Keratinocyte (primary cell): Measurements from ENCODE around the gene LEFTY2. TPM values are rescaled to one million over a fixed set of nuclear protein-coding genes. Genes with fewer than 3 reads are reported as not detected.

ENCODE experiments used
- DNase-seq: peaks from one replicate; pipeline ENCODE4 v3.0.0-alpha.2; 2011; ENCODE audit warnings: low read depth, missing footprints, low spot score
- FAIRE-seq: peaks from 2 replicates; lab custom pipeline; 2011; peaks lifted over from hg19 to GRCh38; lab: Jason Lieb, UNC
- H2AFZ ChIP-seq: 2 replicates; pipeline ENCODE4 v1.6.0; 2012; ENCODE audit warnings: low read length, control low read depth, inconsistent platforms; ENCODE audit not compliant: control insufficient read depth
- H3K27ac ChIP-seq: 2 replicates; pipeline ENCODE4 v1.5.1; 2011; ENCODE audit warnings: low read length; ENCODE audit not compliant: control insufficient read depth, insufficient read depth
- H3K27me3 ChIP-seq: 3 replicates; pipeline ENCODE4 v1.6.0; 2011; ENCODE audit warnings: low read length; ENCODE audit not compliant: control insufficient read depth, insufficient read depth; ENCODE audit errors: extremely low read depth
- H3K36me3 ChIP-seq, 2 experiments: 2 replicates in 1 of 2; 3 replicates in 1 of 2; pipeline ENCODE4 v1.5.1; 2011; ENCODE audit warnings: low read length in 2 of 2, mild to moderate bottlenecking in 1 of 2; ENCODE audit not compliant: control insufficient read depth in 2 of 2, insufficient read depth in 2 of 2; ENCODE audit errors: extremely low read depth in 1 of 2
- H3K4me1 ChIP-seq: 3 replicates; pipeline ENCODE4 v1.5.1; 2011; ENCODE audit warnings: low read length; ENCODE audit not compliant: control insufficient read depth, insufficient read depth; ENCODE audit errors: extremely low read depth
- H3K4me2 ChIP-seq: 3 replicates; pipeline ENCODE4 v1.6.0; 2011; ENCODE audit warnings: low read depth, low read length; ENCODE audit not compliant: control insufficient read depth, insufficient read depth; ENCODE audit errors: extremely low read depth
- H3K4me3 ChIP-seq, 3 experiments: fragments of 200-600 bp in 1 of 3; sonication (generic) in 1 of 3; 2 replicates in 2 of 3; 3 replicates in 1 of 3; pipeline ENCODE4 v1.5.1; 2011 to 2016; ENCODE audit warnings: low read length in 3 of 3, mild to moderate bottlenecking in 3 of 3, control low read depth in 2 of 3, inconsistent platforms in 1 of 3, low read depth in 1 of 3, mixed read lengths in 1 of 3, mixed run types in 1 of 3, moderate library complexity in 1 of 3; ENCODE audit not compliant: control insufficient read depth in 2 of 3, insufficient read depth in 2 of 3; ENCODE audit errors: extremely low read depth in 1 of 3
- H3K79me2 ChIP-seq: 2 replicates; pipeline ENCODE4 v1.6.0; 2012; ENCODE audit warnings: low read length; ENCODE audit not compliant: control insufficient read depth, insufficient read depth
- H3K9ac ChIP-seq: 3 replicates; pipeline ENCODE4 v1.6.0; 2011; ENCODE audit warnings: low read length; ENCODE audit not compliant: control insufficient read depth, insufficient read depth; ENCODE audit errors: extremely low read depth
- H3K9me1 ChIP-seq: 3 replicates; pipeline ENCODE4 v1.6.0; 2011; ENCODE audit warnings: low read length; ENCODE audit not compliant: control insufficient read depth, insufficient read depth; ENCODE audit errors: extremely low read depth
- H3K9me3 ChIP-seq: 2 replicates; pipeline ENCODE4 v1.5.1; 2012; ENCODE audit warnings: low read depth, low read length; ENCODE audit not compliant: control insufficient read depth
- H4K20me1 ChIP-seq: 3 replicates; pipeline ENCODE4 v1.6.0; 2011; ENCODE audit warnings: low read length; ENCODE audit not compliant: control insufficient read depth, insufficient read depth; ENCODE audit errors: extremely low read depth
- CTCF ChIP-seq, 3 experiments: IDR thresholded peaks in 1 of 3; conservative IDR thresholded peaks in 1 of 3; optimal IDR thresholded peaks in 1 of 3; 2 replicates in 2 of 3; 3 replicates in 1 of 3; pipeline versions ENCODE3 to v1.5.1; 2011; ENCODE audit warnings: low read length in 3 of 3, mild to moderate bottlenecking in 3 of 3, moderate library complexity in 2 of 3, control low read depth in 1 of 3, inconsistent platforms in 1 of 3; ENCODE audit not compliant: insufficient read depth in 2 of 3; ENCODE audit errors: extremely low read depth in 1 of 3
- EZH2 ChIP-seq: IDR thresholded peaks from one replicate; pipeline ENCODE4 v1.6.1; 2012; ENCODE audit warnings: inconsistent platforms, mild to moderate bottlenecking, low read length, moderate library complexity
- dilution Hi-C: fragments of 300-500 bp; cut with MboI; formaldehyde crosslinking; loops from one replicate; pipeline ENCODE4 v1.7.0; 2020; ENCODE audit warnings: low sequenced_read_pairs; ENCODE audit not compliant: extremely low pct_ligation_motif_present
- polyA plus RNA-seq, 5 experiments: library from polyadenylated mRNA; depleted of rRNA in 3 of 5; stranded (reverse) in 3 of 5; stranded (forward) in 1 of 5; unstranded in 1 of 5; fragments of >200 nt; gene quantifications; 1 replicate in 1 of 5; 2 replicates in 3 of 5; 3 replicates in 1 of 5; pipeline versions ENCODE4 v1.2.1 to v1.2.3, GENCODE V29; 2011 to 2012; ENCODE audit warnings: missing spikeins in 2 of 5, low read depth in 1 of 5, low replicate concordance in 1 of 5

Gene LEFTY2
- polyA plus RNA-seq, 1 donor (not counting 4 experiments of a cell fraction or from before 2014, with no cell fraction given) = not detected

- H3K4me3 ChIP-seq = no peak overlapping the region
- H3K79me2 ChIP-seq = no peaks in the 10 kb centered on the region
- H3K4me1 ChIP-seq = no peaks in the 10 kb centered on the region
- H3K9me3 ChIP-seq = no peaks in the 10 kb centered on the region
- H3K27me3 ChIP-seq = peaks cover 5% of the 10 kb centered on the region
- H3K27ac ChIP-seq = no peak overlapping the region
- TF ChIP-seq CTCF (optimal IDR thresholded peaks at IDR 0.05 in 1 of 3, IDR thresholded peaks at IDR 0.05 in 1 of 3, conservative IDR thresholded peaks at IDR 0.05 in 1 of 3; ENCODE audit: extremely low read depth in 1 of 3, insufficient read depth in 2 of 3, low read length in 3 of 3) (no peak), EZH2 (no peak)
- no peaks in the 10 kb centered on the region for H3K9me1 ChIP-seq
- dilution Hi-C loops = no loop called here
- DNase-seq (no peak), FAIRE-seq (no peak)
- no peak overlapping the region for H3K9ac ChIP-seq
- no peaks in the 10 kb centered on the region for H3K36me3 ChIP-seq
- no peaks in the 10 kb centered on the region for H4K20me1 ChIP-seq
- H3K4me2 ChIP-seq = no peak overlapping the region
- H2AFZ ChIP-seq = no peak overlapping the region
Measured at GRCh38 chr1:225958041-225958440, 17.0 kb upstream of the LEFTY2 start.

- Histone ChIP-seq H3K9me1 (no peaks in the 10 kb centered on the region), H3K4me1 (no peaks in the 10 kb centered on the region), H3K27me3 (no peaks in the 10 kb centered on the region), H3K4me3 (no peak overlapping the region), H3K9ac (no peak overlapping the region), H2AFZ (no peak overlapping the region), H3K9me3 (no peaks in the 10 kb centered on the region), H3K27ac (no peak overlapping the region), H3K4me2 (no peak overlapping the region), H3K36me3 (no peaks in the 10 kb centered on the region), H4K20me1 (no peaks in the 10 kb centered on the region), H3K79me2 (no peaks in the 10 kb centered on the region)
- TF ChIP-seq CTCF (optimal IDR thresholded peaks at IDR 0.05 in 1 of 3, IDR thresholded peaks at IDR 0.05 in 1 of 3, conservative IDR thresholded peaks at IDR 0.05 in 1 of 3; ENCODE audit: extremely low read depth in 1 of 3, insufficient read depth in 2 of 3, low read length in 3 of 3) (no peak), EZH2 (no peak)
- DNase-seq = no peak
- FAIRE-seq = no peak
- dilution Hi-C loops = no loop called here
Measured at GRCh38 chr1:225954753-225955152, 13.7 kb upstream of the LEFTY2 start.
